ENCODE results near the gene RASAL2.

DNA sequence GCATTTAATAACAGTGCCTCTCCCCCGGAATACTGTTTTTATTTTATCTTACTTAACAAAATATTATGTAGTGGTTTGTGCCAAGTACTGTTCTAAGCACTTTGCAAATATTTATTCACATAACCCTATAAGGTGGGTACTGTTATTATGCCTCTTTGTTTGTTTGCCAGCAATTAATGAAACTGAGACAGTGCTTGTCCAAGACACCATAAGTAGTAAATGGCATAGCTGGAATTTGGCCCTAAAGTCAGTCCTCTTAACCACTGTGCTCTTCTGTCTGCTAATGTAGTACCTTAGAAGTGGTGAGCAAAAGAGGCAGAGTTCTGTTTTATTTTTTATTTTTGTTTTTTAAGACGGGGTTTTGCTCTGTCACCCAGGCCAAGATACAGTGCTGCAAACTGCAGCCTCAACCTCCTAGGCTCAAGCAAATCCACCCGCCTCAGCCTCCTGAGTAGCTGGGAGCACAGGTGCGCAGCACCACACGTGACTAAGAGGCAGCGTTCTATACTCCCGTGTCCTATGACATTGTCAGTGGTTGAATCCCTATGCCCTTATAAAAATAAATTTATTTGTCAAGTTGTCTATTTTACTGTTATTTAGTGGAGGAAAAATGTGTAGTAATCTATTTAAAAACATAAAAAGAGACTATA, 237.1 kb downstream of the RASAL2 start:
- TF ChIP-seq, protein P1, sequence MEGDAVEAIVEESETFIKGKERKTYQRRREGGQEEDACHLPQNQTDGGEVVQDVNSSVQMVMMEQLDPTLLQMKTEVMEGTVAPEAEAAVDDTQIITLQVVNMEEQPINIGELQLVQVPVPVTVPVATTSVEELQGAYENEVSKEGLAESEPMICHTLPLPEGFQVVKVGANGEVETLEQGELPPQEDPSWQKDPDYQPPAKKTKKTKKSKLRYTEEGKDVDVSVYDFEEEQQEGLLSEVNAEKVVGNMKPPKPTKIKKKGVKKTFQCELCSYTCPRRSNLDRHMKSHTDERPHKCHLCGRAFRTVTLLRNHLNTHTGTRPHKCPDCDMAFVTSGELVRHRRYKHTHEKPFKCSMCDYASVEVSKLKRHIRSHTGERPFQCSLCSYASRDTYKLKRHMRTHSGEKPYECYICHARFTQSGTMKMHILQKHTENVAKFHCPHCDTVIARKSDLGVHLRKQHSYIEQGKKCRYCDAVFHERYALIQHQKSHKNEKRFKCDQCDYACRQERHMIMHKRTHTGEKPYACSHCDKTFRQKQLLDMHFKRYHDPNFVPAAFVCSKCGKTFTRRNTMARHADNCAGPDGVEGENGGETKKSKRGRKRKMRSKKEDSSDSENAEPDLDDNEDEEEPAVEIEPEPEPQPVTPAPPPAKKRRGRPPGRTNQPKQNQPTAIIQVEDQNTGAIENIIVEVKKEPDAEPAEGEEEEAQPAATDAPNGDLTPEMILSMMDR (IDR thresholded peaks at IDR 0.05): no peak
- TF ChIP-seq ZFX (IDR thresholded peaks at IDR 0.05; ENCODE audit: borderline replicate concordance): no peak

All from 22Rv1 (cell line).